NT2/D1 (cell line): ENCODE results near the gene TRAPPC2L.

ENCODE experiments used
- DNase-seq: peaks from one replicate; pipeline ENCODE4 v3.0.0-alpha.2; 2011; ENCODE audit warnings: low read depth, low spot score
- H3K27me3 ChIP-seq: 2 replicates; pipeline ENCODE4 v1.6.0; 2011; ENCODE audit warnings: mild to moderate bottlenecking; ENCODE audit not compliant: insufficient read length, insufficient read depth
- H3K36me3 ChIP-seq: 2 replicates; pipeline ENCODE4 v1.6.1; 2011; ENCODE audit warnings: mild to moderate bottlenecking, low read length, mixed read lengths; ENCODE audit not compliant: insufficient read depth, insufficient read length
- H3K4me1 ChIP-seq: 2 replicates; pipeline ENCODE4 v1.5.1; 2011; ENCODE audit not compliant: insufficient read depth, insufficient read length
- H3K4me3 ChIP-seq: 2 replicates; pipeline ENCODE4 v1.5.1; 2011; ENCODE audit warnings: low read depth; ENCODE audit not compliant: insufficient read length
- H3K9ac ChIP-seq: 2 replicates; pipeline ENCODE4 v1.6.0; 2011; ENCODE audit warnings: low read depth; ENCODE audit not compliant: insufficient read length
- H3K9me3 ChIP-seq: 2 replicates; pipeline ENCODE4 v1.5.1; 2011; ENCODE audit warnings: mild to moderate bottlenecking, low read length; ENCODE audit not compliant: insufficient read depth
- SUZ12 ChIP-seq: IDR thresholded peaks from 2 replicates; pipeline ENCODE4 v1.6.1; 2011; ENCODE audit not compliant: insufficient read length, insufficient read depth; ENCODE audit errors: extremely low read depth
- YY1 ChIP-seq: IDR thresholded peaks from 2 replicates; pipeline ENCODE4 v1.6.1; 2011; ENCODE audit not compliant: insufficient read length, insufficient read depth
- ZNF274 ChIP-seq: IDR thresholded peaks from 2 replicates; pipeline ENCODE4 v1.6.1; 2011; ENCODE audit warnings: mild to moderate bottlenecking, low read depth, low read length

Gene TRAPPC2L

GRCh38 chr16:88815901-88816589, 40.9 kb upstream of the TRAPPC2L start:
- no peak overlapping the region for H3K4me3 ChIP-seq
- H3K4me1 ChIP-seq = peaks cover 15% of the 10 kb centered on the region
- H3K27me3 ChIP-seq = no peaks in the 10 kb centered on the region
- H3K36me3 ChIP-seq = peaks cover 11% of the 10 kb centered on the region
- TF ChIP-seq SUZ12 (no peak), YY1 (no peak)
- DNase-seq = no peak
- H3K9ac ChIP-seq = peak overlapping the region; percentile 32
- no peaks in the 10 kb centered on the region for H3K9me3 ChIP-seq

- Histone ChIP-seq H3K36me3 (peaks cover 18% of the 10 kb centered on the region), H3K27me3 (no peaks in the 10 kb centered on the region), H3K9me3 (no peaks in the 10 kb centered on the region), H3K4me1 (peaks cover 16% of the 10 kb centered on the region), H3K9ac (peak overlapping the region; percentile 32), H3K4me3 (no peak overlapping the region)
- DNase-seq = no peak
- no peak for TF ChIP-seq YY1
- no peak for TF ChIP-seq ZNF274
- no peak for TF ChIP-seq SUZ12
These were observed 40.0 kb upstream of the TRAPPC2L start for GRCh38 chr16:88816736-88817535.

GRCh38 chr16:88817785-88818574, 38.9 kb upstream of the TRAPPC2L start:
- Histone ChIP-seq H3K36me3 (peaks cover 28% of the 10 kb centered on the region), H3K9me3 (no peaks in the 10 kb centered on the region), H3K4me1 (peaks cover 15% of the 10 kb centered on the region), H3K9ac (peak overlapping the region; percentile 5), H3K27me3 (no peaks in the 10 kb centered on the region), H3K4me3 (no peak overlapping the region)
- TF ChIP-seq ZNF274 (no peak), YY1 (no peak), SUZ12 (no peak)
- no peak for DNase-seq

GRCh38 chr16:88818575-88818874, 38.4 kb upstream of the TRAPPC2L start:
- TF ChIP-seq ZNF274 (no peak), SUZ12 (no peak), YY1 (no peak)
- Histone ChIP-seq H3K9me3 (no peaks in the 10 kb centered on the region), H3K4me3 (no peak overlapping the region), H3K27me3 (no peaks in the 10 kb centered on the region), H3K36me3 (peaks cover 31% of the 10 kb centered on the region), H3K9ac (no peak overlapping the region), H3K4me1 (peaks cover 14% of the 10 kb centered on the region)
- DNase-seq = no peak

GRCh38 chr16:88819126-88819525, 37.8 kb upstream of the TRAPPC2L start:
- H3K4me1 ChIP-seq = peaks cover 14% of the 10 kb centered on the region
- no peak overlapping the region for H3K9ac ChIP-seq

GRCh38 chr16:88820385-88821025, 36.4 kb upstream of the TRAPPC2L start:
- peaks cover 12% of the 10 kb centered on the region for H3K4me1 ChIP-seq
- H3K9me3 ChIP-seq = no peaks in the 10 kb centered on the region
- H3K27me3 ChIP-seq = no peaks in the 10 kb centered on the region
- no peak for DNase-seq
- no peak overlapping the region for H3K4me3 ChIP-seq
- TF ChIP-seq ZNF274 (no peak), YY1 (no peak), SUZ12 (no peak)
- no peak overlapping the region for H3K9ac ChIP-seq
- H3K36me3 ChIP-seq = peaks cover 40% of the 10 kb centered on the region

More at GRCh38 chr16:88819126-88819525, 37.8 kb upstream of the TRAPPC2L start:
- no peak for TF ChIP-seq ZNF274
- TF ChIP-seq SUZ12 = no peak
- no peak for TF ChIP-seq YY1
- peaks cover 35% of the 10 kb centered on the region for H3K36me3 ChIP-seq
- no peak overlapping the region for H3K4me3 ChIP-seq
- no peaks in the 10 kb centered on the region for H3K9me3 ChIP-seq
- no peaks in the 10 kb centered on the region for H3K27me3 ChIP-seq
- DNase-seq = no peak
